GM12874 (cell line): Measurements from ENCODE around the gene ZNF418.

Source experiments
- CTCF ChIP-seq: IDR thresholded peaks from 2 replicates; pipeline ENCODE4 v1.5.1; 2011; ENCODE audit warnings: low read depth, mild to moderate bottlenecking, control low read depth, low read length, moderate library complexity; ENCODE audit not compliant: insufficient read depth

Gene ZNF418

DNA sequence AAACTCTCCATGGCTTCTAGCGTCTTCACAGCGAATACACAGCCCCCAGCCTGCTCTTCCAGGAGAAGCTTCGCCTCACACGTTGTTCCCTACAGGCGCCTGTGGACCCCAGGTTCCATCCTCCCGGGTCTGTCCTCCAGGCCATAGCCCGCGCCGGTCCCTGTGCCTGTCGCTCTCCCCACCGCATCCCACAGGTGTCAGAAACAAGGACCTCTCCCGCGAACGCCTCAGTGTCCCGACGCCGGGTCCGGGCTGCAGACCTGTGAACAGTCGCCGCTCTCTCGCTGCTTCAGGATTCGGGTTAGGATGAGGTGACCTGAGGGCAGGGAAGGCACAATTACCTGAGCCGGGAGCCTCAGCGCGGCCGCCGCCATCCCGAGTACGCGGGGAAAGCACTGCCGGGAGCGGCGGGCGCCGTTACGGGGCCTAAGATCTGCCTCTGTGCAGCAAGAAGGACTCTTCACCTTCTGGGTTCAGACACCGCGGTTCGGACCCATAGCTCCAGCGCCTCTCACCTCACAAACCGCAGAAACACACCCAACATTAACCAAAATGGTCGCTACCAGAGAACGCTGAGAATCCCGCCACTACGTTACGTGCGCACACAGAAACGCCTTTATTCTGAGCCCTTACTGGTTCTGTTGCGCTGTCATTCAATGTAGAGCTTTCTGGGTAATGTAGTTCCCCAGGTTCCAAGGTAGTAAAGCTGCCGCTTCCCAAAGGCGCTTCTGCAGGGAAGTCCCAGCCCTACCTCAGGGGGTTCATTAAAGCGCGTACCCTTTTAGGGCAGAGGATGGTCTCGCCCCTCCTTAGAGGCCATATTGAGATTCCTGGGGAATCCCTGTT is at the start of gene ZNF418:
Gene ZNF418 (minus strand): TSS at position 583 of the 846 bp plus-strand sequence. CDS start 1,580 bp downstream, outside the sequence.
- TF ChIP-seq CTCF = no peak

- no peak for TF ChIP-seq CTCF
Measured at GRCh38 chr19:57978586-57979289, 43.5 kb upstream of the ZNF418 start.

DNA sequence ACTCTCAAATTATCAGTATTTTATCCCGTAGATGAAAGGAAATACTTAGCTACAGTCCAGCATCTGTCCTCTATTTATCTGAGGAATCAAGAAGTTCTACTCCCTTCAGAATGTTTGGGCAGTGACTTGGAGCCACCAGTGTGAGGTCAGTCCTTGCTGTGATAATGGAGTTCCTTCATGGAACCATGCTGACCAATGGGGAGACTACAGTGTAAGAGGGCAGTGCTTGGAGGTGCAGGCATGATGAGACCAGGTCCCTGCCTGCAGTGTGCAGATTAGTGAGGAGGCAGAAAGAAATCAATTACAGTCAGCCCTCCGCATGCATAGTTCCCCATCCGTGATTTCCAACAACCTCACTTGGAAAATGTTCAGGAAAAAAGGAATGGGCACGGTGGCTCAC is 39.2 kb upstream of the ZNF418 start, which contains the start of gene C19orf18:
Gene C19orf18 (minus strand): TSS at position 101 of the 400 bp plus-strand sequence. CDS start 102 bp downstream, outside the sequence.
- no peak for TF ChIP-seq CTCF

DNA sequence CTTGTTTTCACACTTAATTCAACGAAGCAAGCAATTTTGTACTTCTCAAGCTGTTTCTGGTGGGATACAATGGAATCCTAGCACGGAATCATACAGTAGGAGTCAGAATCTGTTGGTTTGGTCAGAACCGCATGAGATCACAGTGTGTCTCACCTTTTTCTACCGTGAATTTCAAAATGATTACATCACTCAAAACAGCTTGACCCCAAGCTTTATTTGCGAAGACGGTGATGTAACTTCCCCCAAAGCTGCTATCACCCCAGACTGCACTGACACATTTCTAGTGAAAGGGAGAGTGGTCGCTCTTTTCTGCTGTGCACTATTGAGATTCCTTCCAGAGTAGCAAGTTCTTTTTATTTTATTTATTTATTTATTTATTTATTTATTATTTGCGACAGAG is 29.6 kb upstream of the ZNF418 start:
- no peak for TF ChIP-seq CTCF

DNA sequence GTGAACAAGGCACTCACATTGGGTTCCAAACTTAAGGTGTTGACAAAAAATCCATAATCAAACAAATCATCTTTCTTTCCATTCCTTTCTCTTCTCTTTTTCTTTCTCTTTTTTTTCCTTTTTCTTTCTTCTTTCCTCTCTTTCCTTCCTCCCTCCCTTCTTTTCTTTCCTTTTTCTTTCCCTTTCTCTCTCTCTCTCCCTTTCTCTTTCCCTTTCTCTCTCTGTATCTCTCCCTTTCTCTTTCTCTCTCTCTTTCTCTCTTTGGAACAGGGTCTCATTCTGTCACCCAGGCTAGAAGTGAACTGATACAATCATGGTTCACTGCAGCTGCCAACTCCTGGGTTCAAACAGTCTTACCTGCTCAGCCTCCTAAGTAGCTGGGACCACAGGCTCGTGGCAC is 26.6 kb upstream of the ZNF418 start:
- TF ChIP-seq CTCF = no peak

DNA sequence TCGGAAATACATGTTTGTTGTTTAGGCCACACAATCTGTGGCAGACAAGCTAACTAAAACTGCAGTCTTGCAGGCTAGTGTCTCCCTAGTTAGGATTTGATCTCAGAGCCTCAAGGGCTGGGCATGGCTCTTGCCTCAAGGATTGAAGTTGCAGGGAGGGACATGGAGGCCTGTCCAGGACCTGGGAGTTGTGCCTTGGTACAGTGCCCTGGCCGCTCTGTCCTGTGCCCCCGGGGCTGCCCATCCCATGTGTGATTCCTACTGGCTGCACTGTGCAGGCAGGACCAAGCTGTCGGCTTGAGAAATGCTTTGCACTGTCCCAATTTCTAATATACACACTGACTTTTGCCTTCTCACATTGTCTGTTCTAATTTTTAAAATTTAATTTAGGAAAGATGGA is 19.8 kb upstream of the ZNF418 start:
- no peak for TF ChIP-seq CTCF

GRCh38 chr19:57949702-57950101 is 14.5 kb upstream of the ZNF418 start:
- TF ChIP-seq CTCF = no peak
